ENCODE data around the gene TULP4.

- TF ChIP-seq, protein P1, sequence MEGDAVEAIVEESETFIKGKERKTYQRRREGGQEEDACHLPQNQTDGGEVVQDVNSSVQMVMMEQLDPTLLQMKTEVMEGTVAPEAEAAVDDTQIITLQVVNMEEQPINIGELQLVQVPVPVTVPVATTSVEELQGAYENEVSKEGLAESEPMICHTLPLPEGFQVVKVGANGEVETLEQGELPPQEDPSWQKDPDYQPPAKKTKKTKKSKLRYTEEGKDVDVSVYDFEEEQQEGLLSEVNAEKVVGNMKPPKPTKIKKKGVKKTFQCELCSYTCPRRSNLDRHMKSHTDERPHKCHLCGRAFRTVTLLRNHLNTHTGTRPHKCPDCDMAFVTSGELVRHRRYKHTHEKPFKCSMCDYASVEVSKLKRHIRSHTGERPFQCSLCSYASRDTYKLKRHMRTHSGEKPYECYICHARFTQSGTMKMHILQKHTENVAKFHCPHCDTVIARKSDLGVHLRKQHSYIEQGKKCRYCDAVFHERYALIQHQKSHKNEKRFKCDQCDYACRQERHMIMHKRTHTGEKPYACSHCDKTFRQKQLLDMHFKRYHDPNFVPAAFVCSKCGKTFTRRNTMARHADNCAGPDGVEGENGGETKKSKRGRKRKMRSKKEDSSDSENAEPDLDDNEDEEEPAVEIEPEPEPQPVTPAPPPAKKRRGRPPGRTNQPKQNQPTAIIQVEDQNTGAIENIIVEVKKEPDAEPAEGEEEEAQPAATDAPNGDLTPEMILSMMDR (IDR thresholded peaks at IDR 0.05), result no peak
- no peak for TF ChIP-seq POLR2A (IDR thresholded peaks at IDR 0.05)
These were observed 3.8 kb downstream of the TULP4 start for GRCh38 chr6:158316022-158316421.
